Erythroblast (primary cell): ENCODE data around the gene PPIL6.
"Not testable (repeated sequence)": the region's sequence is repeated elsewhere in the genome, so short reads cannot be mapped to it uniquely, and the experiment has no call there.

Experiments used
- GATA1 ChIP-seq: IDR thresholded peaks from 2 replicates; pipeline ENCODE4 v1.6.1; 2011; ENCODE audit warnings: low read depth, mild to moderate bottlenecking, control low read depth, low read length, moderate library complexity
- POLR2A ChIP-seq: IDR thresholded peaks from 2 replicates; pipeline ENCODE4 v1.6.1; 2011; ENCODE audit warnings: mild to moderate bottlenecking, low read length

DNA sequence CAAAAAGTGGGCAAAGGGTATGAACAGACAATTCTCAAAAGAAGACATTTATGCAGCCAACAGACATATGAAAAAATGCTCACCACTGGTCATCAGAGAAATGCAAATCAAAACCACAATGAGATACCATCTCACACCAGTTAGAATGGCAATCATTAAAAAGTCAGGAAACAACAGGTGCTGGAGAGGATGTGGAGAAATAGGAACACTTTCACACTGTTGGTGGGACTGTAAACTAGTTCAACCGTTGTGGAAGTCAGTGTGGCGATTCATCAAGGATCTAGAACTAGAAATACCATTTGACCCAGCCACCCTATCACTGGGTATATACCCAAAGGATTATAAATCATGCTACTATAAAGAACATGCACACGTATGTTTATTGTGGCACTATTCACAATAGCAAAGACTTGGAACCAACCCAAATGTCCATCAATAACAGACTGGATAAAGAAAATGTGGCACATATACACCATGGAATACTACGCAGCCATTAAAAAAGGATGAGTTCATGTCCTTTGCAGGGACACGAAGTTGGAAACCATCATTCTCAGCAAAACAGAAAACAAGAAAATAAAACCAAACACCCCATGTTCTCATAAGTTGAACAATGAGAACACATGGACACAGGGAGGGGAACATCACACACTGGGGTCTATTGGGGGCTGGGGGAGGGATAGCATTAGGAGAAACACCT is 75.9 kb downstream of the PPIL6 start:
- not testable (repeated sequence) for TF ChIP-seq POLR2A, GATA1
